GM18861 (cell line): ENCODE measurements around the gene BDH2.

Experiments
- ATAC-seq: cut with Tn5 transposase; IDR thresholded peaks from one replicate; pipeline ENCODE4 v1.9.1; 2021; ENCODE audit not compliant: unreplicated experiment

The BDH2 gene

GRCh38 chr4:103085555-103086196 is 14.0 kb downstream of the BDH2 start:
- no peak for ATAC-seq

DNA sequence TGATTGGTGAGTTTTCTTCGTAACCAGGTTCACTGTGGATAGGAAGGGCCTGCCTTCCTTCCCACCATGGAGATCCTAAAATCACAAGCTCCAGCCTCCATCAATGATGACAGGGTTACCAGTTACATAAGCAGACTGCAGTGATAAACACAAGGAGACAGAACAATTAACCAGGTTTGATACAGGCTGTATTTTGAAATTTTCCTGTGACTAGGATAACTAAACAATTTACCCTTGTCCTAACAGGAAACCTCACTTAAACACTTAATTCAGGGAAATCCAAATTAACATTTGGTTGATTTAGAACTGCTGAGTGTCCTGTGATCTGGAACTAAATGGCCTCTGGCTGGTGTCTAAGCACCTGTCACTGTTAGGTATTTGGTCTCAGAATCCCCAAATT is 20.0 kb downstream of the BDH2 start:
- no peak for ATAC-seq

DNA sequence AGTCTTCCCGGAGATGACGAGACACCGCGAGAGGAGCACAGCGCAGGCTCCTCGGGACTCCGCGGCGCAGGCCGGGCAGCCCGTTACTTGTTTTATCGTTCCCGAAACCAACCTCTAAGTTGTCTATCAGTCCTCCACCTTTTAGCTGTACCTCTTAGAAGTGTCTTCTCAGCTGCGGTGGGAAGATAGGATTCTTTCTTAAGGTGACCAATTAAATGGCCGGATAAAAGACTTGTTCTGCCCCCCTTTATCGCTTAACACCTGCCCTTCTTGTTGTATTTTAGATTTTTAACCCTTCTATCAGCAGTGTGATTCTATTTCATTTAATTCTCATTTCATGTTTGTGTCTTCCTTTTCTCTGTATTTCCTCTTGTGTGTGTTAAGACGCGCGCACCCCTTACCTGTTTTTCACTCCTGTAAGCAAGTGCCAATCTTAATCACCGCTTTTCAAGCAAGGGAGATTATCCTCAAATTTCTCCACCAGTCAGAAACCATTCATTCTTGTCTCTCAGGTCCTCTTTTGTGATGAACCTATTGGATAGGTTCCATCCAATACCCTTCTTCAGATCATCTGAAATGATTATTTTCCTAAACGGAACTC is 22.8 kb downstream of the BDH2 start, which contains the start of gene SLC9B2:
TSS of gene SLC9B2 (minus strand) at position 15 of the 601 bp plus-strand sequence. CDS start 9,211 bp downstream, outside the sequence.
- ATAC-seq, result peak; percentile 27

GRCh38 chr4:103075894-103076746 is 23.5 kb downstream of the BDH2 start:
- peak; percentile 35 for ATAC-seq

GRCh38 chr4:103075435-103075893 is 24.2 kb downstream of the BDH2 start:
- peak; percentile 1 for ATAC-seq

DNA sequence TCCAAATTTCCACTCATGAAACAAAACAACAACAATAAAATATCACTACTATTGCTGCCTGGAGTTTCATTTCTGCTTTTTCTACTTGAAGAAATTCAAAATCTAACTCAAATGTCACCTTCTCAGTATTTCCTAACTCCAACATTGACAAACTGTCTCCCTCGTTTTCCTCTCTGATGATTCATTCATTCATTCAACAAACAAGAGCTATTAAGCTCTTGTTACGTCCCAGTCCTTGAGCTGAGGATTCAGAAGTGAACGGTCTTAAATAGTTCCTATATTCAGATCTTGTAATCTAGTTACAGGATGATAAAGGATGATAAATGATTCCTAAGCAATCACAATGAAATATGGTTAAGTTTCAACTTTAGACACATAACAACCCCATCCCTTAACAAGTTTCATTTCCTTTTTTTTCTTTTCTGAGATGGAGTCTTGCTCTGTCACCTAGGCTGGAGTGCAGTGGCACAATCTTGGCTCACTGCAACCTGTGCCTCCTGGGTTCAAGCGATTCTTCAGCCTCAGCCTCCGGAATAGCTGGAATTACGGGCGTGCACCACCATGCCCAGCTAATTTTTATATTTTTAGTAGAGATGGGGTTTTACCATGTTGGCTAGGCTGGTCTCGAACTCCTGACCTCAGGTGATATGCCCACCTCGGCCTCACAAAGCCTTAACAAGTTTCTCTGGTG is 24.7 kb downstream of the BDH2 start:
- ATAC-seq, result peak; percentile 42

DNA sequence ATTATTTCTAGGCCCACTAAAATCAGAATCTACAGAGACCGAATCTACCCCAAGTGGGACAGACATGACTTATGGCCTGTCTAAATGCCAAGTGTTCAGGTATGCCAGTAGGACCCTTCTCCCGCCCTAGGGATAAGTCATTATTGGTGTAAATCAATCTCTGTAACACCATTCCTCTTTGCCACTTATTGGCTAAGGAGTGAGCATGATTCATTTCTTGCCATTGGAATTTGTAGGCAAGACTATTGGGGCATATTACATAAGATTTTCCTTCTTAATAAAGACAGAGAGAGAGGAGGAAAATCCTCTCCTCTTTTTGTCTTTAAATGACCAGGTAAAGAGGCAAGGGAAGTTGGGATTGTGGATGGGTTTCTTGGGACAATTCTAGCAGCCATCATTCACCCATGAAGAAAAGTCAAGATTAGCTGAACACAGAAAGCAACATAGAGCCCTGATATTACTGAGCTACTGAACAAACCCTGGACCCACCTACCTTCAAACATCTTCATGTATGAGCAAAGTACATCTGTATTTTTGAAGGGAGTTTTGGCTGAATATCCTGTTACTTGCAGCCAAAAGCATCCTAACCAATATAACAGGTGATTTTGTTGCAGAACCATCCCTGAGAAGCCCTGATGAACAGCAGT is 25.7 kb downstream of the BDH2 start:
- ATAC-seq, result no peak

- no peak for ATAC-seq
These were observed 31.6 kb downstream of the BDH2 start for GRCh38 chr4:103067841-103068547.

GRCh38 chr4:103060453-103061148 is 39.0 kb downstream of the BDH2 start:
- ATAC-seq, result no peak

GRCh38 chr4:103054030-103054429 is 45.6 kb downstream of the BDH2 start:
- ATAC-seq, result no peak

- ATAC-seq, result no peak
These were observed 46.9 kb downstream of the BDH2 start for GRCh38 chr4:103052779-103053178.

DNA sequence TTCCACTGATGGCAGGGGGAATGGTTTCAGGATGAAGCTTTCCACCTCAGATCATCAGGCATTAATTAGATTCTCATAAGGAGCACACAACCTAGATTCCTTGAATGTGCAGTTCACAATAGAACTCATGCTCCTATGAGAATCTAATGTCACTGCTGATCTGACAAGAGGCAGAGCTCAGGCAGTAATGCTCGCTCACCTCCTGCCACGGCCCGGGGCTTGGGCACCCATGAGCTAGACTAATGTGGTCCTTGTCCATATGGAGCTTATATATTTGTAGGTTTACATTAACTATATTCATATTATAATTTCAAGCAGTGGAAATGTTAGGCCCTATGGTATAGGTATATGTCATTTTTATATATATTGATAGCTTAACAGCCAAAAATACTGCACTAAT is 47.5 kb downstream of the BDH2 start:
- no peak for ATAC-seq

GRCh38 chr4:103050736-103051436 is 48.7 kb downstream of the BDH2 start:
- ATAC-seq, result no peak

DNA sequence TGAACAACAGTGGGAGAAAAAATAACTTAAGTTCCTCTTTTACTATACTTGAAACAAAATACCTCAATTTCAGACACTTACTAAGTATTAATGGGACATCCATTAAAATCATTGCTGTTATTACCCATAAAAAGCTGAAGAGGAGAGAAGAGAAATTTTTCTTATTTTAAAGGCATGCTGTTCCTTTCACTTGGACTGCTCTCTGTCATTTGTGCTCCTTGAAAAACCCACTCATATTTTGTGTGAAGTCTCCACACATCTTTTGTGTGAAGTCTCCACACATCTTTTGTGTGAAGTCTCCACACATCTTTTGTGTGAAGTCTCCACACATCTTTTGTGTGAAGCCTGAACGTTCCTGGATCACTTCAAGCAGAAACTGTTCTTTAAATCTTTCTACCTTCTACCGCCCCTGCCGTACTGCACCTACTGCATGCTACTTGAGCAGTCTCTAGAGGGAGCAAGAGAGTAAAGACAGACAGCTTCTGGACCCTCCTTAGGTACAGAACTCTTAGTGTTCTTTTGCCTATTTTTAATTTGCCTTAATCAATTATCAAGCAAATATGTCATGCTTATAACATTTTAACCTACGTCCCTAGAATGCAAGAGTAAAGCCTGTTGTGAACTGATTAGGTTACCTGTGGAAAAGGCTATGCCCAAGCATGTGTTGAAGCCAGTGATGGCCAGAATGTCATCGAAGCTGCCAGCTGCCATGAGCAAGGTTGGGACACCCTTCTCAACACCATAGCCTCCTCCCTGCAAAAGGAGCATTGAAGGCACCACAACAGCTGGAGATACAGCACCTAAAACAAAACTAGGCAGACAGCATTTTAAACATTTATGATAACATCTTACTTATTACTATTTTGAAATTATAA is 53.0 kb downstream of the BDH2 start:
- ATAC-seq, result peak; percentile 84

GRCh38 chr4:103044183-103044582 is 55.5 kb downstream of the BDH2 start:
- no peak for ATAC-seq

DNA sequence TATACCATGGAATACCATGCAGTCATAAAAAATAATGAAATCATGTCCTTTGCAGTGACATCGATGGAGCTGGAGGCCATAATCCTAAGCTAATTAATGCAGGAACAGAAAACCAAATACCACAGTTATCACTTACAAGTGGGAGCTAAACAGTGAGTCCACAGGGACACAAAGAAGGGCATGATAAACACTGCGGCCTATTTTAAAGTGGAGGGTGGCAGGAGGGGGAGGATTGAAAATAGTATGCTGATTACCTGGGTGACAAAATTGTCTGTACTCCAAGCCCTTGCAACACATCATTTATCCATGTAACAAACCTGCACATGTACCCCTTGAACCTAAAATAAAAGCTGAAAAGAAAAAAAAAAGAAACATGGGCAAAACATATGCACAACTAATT is 63.5 kb downstream of the BDH2 start:
- ATAC-seq, result no peak

GRCh38 chr4:103032574-103032973 is 67.1 kb downstream of the BDH2 start:
- no peak for ATAC-seq

- no peak for ATAC-seq
These were observed 68.8 kb downstream of the BDH2 start for GRCh38 chr4:103030791-103031190.
